Activated CD4-positive, alpha-beta T cell treated with anti-CD3 and anti-CD28 coated beads for 24 hours (primary cell): ENCODE measurements around the gene CDC42BPG.

Source experiments
- DNase-seq, 2 donors: peaks; one replicate each; pipeline ENCODE4 v3.0.0-alpha.2; 2020; ENCODE audit warnings: low read depth in 2 of 2

CDC42BPG gene

GRCh38 chr11:64804346-64805210, 39.9 kb downstream of the CDC42BPG start:
- DNase-seq: no peak

- no peak for DNase-seq
These were observed 40.6 kb downstream of the CDC42BPG start for GRCh38 chr11:64803846-64804345.

GRCh38 chr11:64803158-64803845, 41.2 kb downstream of the CDC42BPG start, which contains the start of gene MAP4K2:
TSS of gene MAP4K2 (minus strand) at chr11:64803214. CDS start at chr11:64803149, 65 bp downstream.
- DNase-seq: peak; percentile 73 to 79

GRCh38 chr11:64802370-64803157, 41.9 kb downstream of the CDC42BPG start:
- no peak for DNase-seq

GRCh38 chr11:64801561-64802369, 42.7 kb downstream of the CDC42BPG start:
- DNase-seq: no peak

GRCh38 chr11:64801158-64801464, 43.3 kb downstream of the CDC42BPG start:
- DNase-seq: no peak

- DNase-seq: no peak
These were observed 43.9 kb downstream of the CDC42BPG start for GRCh38 chr11:64800303-64801157.

- no peak for DNase-seq
These were observed 44.7 kb downstream of the CDC42BPG start for GRCh38 chr11:64799623-64800302.

GRCh38 chr11:64799256-64799622, 45.2 kb downstream of the CDC42BPG start:
- DNase-seq: no peak

- DNase-seq: no peak
These were observed 47.5 kb downstream of the CDC42BPG start for GRCh38 chr11:64796757-64797541.

- no peak for DNase-seq
These were observed 48.3 kb downstream of the CDC42BPG start for GRCh38 chr11:64796047-64796756.

- DNase-seq: no peak
These were observed 49.9 kb downstream of the CDC42BPG start for GRCh38 chr11:64794526-64794925.

- DNase-seq: no peak
These were observed 50.9 kb downstream of the CDC42BPG start for GRCh38 chr11:64793271-64794160.

GRCh38 chr11:64792482-64792881, 52.0 kb downstream of the CDC42BPG start:
- DNase-seq: no peak

GRCh38 chr11:64791781-64792291, 52.6 kb downstream of the CDC42BPG start:
- DNase-seq: no peak

GRCh38 chr11:64790205-64791095, 54.0 kb downstream of the CDC42BPG start:
- DNase-seq: no peak
